GM19351 (cell line): ENCODE results near the gene SOX6.
A peak's percentile ranks its signal among the peaks of the same experiment; 100 is the strongest.

Experiments used
- ATAC-seq: cut with Tn5 transposase; IDR thresholded peaks from one replicate; pipeline ENCODE4 v1.9.1; 2021; ENCODE audit warnings: mild to moderate bottlenecking, moderate library complexity; ENCODE audit not compliant: unreplicated experiment

The SOX6 gene

GRCh38 chr11:16194566-16194965, 161.8 kb downstream of the SOX6 start:
- no peak for ATAC-seq

GRCh38 chr11:16193897-16194381, 162.4 kb downstream of the SOX6 start:
- ATAC-seq, result no peak

- ATAC-seq, result peak; percentile 3
Measured at GRCh38 chr11:16191868-16192240, 164.5 kb downstream of the SOX6 start.

GRCh38 chr11:16191212-16191867, 165.0 kb downstream of the SOX6 start:
- peak; percentile 70 for ATAC-seq

- no peak for ATAC-seq
Measured at GRCh38 chr11:16186680-16187079, 169.7 kb downstream of the SOX6 start.

GRCh38 chr11:16185042-16185441, 171.3 kb downstream of the SOX6 start:
- ATAC-seq, result no peak

- no peak for ATAC-seq
Measured at GRCh38 chr11:16184588-16184987, 171.8 kb downstream of the SOX6 start.

GRCh38 chr11:16182553-16182952, 173.8 kb downstream of the SOX6 start:
- no peak for ATAC-seq

- ATAC-seq, result no peak
Measured at GRCh38 chr11:16180868-16181267, 175.5 kb downstream of the SOX6 start.

- ATAC-seq, result no peak
Measured at GRCh38 chr11:16179676-16180075, 176.7 kb downstream of the SOX6 start.

GRCh38 chr11:16178273-16178672, 178.1 kb downstream of the SOX6 start:
- no peak for ATAC-seq

- ATAC-seq, result no peak
Measured at GRCh38 chr11:16177688-16178087, 178.7 kb downstream of the SOX6 start.

GRCh38 chr11:16173798-16174197, 182.5 kb downstream of the SOX6 start:
- ATAC-seq, result no peak

- ATAC-seq, result no peak
Measured at GRCh38 chr11:16171882-16172281, 184.5 kb downstream of the SOX6 start.

GRCh38 chr11:16169956-16170847, 186.1 kb downstream of the SOX6 start:
- no peak for ATAC-seq

- no peak for ATAC-seq
Measured at GRCh38 chr11:16169541-16169940, 186.8 kb downstream of the SOX6 start.

GRCh38 chr11:16167706-16168487, 188.4 kb downstream of the SOX6 start:
- ATAC-seq, result no peak

- no peak for ATAC-seq
Measured at GRCh38 chr11:16166571-16166970, 189.8 kb downstream of the SOX6 start.

GRCh38 chr11:16160146-16160545, 196.2 kb downstream of the SOX6 start:
- no peak for ATAC-seq

- ATAC-seq, result no peak
Measured at GRCh38 chr11:16158426-16158994, 197.8 kb downstream of the SOX6 start.

- no peak for ATAC-seq
Measured at GRCh38 chr11:16157327-16157726, 199.0 kb downstream of the SOX6 start.
